HepG2 (cell line): ENCODE results near the gene PTCD1. TPM values are rescaled to one million over a fixed set of nuclear protein-coding genes. Genes with fewer than 3 reads are reported as not detected.

Experiments
- ARID2 ChIP-seq: sonication (generic); formaldehyde crosslinking; IDR thresholded peaks from 2 replicates; pipeline ENCODE4 v1.8.1; 2022; ENCODE audit warnings: mild to moderate bottlenecking, missing genetic modification reagents, borderline replicate concordance
- FOXK2 ChIP-seq: fragments of 450-650 bp; IDR thresholded peaks from 2 replicates; pipeline ENCODE4 v1.6.1; 2016
- JUN ChIP-seq: sonication (generic); formaldehyde crosslinking; IDR thresholded peaks from 2 replicates; pipeline ENCODE4 v1.4.0; 2020; ENCODE audit warnings: mild to moderate bottlenecking, missing genetic modification reagents
- KAT8 ChIP-seq: IDR thresholded peaks from 2 replicates; pipeline ENCODE4 v1.6.1; 2016; ENCODE audit warnings: missing genetic modification reagents, missing compliant biosample characterization
- KDM5A ChIP-seq: fragments of 200-600 bp; sonication (generic); IDR thresholded peaks from 2 replicates; pipeline ENCODE4 v1.7.0; 2018; ENCODE audit warnings: antibody characterized with exemption, mild to moderate bottlenecking, low read length, borderline replicate concordance
- MEF2D ChIP-seq: sonication (generic); formaldehyde crosslinking; IDR thresholded peaks from 2 replicates; pipeline ENCODE4 v1.5.1; 2020; ENCODE audit warnings: mild to moderate bottlenecking, missing genetic modification reagents
- NFE2 ChIP-seq: sonication (generic); formaldehyde crosslinking; IDR thresholded peaks from 2 replicates; pipeline ENCODE4 v1.4.0; 2020; ENCODE audit warnings: missing genetic modification reagents
- ZNF205 ChIP-seq: IDR thresholded peaks from 2 replicates; pipeline ENCODE4 v1.6.1; 2018; ENCODE audit warnings: missing biosample characterization, missing genetic modification reagents
- ZNF451 ChIP-seq: sonication (generic); formaldehyde crosslinking; IDR thresholded peaks from 2 replicates; pipeline ENCODE4 v1.5.0; 2020; ENCODE audit warnings: mild to moderate bottlenecking, missing genetic modification reagents
- polyA plus RNA-seq, 8 experiments: library from polyadenylated mRNA; depleted of rRNA in 3 of 8; stranded (reverse) in 7 of 8; unstranded in 1 of 8; fragments of >200 nt; fragmentation: Illumina TruSeq in 4 of 8; extraction: Trizol in 4 of 8; gene quantifications; 2 replicates each; pipeline versions ENCODE4 v1.2.1 to v1.2.3, GENCODE V29; 2011 to 2016; ENCODE audit warnings: low read depth in 4 of 8, missing spikeins in 1 of 8, mixed read lengths in 1 of 8; ENCODE audit not compliant: insufficient read depth in 1 of 8
- total RNA-seq, 5 experiments: library from RNA; depleted of rRNA; stranded (reverse); fragments of >200 nt; fragmentation: Illumina TruSeq; extraction: Trizol; gene quantifications; 2 replicates each; pipeline ENCODE4 v1.2.3, GENCODE V29; 2016; ENCODE audit warnings: low read depth in 1 of 5
- TF ChIP-seq, protein P1 (sequence below): sonication (generic); formaldehyde crosslinking; IDR thresholded peaks from 2 replicates; pipeline ENCODE4 v1.8.1; 2023; ENCODE audit warnings: missing genetic modification reagents, mild to moderate bottlenecking, borderline replicate concordance
- TF ChIP-seq, protein P2 (sequence below): sonication (generic); formaldehyde crosslinking; IDR thresholded peaks from 2 replicates; pipeline ENCODE4 v1.4.0; 2020; ENCODE audit warnings: missing genetic modification reagents
- TF ChIP-seq, protein P3 (sequence below): sonication (generic); formaldehyde crosslinking; IDR thresholded peaks from 2 replicates; pipeline ENCODE4 v1.5.1; 2020; ENCODE audit warnings: mild to moderate bottlenecking, missing genetic modification reagents, borderline replicate concordance
- TF ChIP-seq, protein P4 (sequence below): sonication (generic); formaldehyde crosslinking; IDR thresholded peaks from 2 replicates; pipeline ENCODE4 v1.4.0; 2020; ENCODE audit warnings: missing genetic modification reagents
- TF ChIP-seq, protein P5 (sequence below): sonication (generic); formaldehyde crosslinking; IDR thresholded peaks from 2 replicates; pipeline ENCODE4 v1.8.0; 2022; ENCODE audit warnings: mild to moderate bottlenecking, missing genetic modification reagents; ENCODE audit not compliant: insufficient replicate concordance

The PTCD1 gene
- total and polyA plus RNA-seq, 2 of the 13 experiments (the other 11 are each of a cell fraction or from before 2014, with no cell fraction given) = 3.0 to 8.4 TPM

DNA sequence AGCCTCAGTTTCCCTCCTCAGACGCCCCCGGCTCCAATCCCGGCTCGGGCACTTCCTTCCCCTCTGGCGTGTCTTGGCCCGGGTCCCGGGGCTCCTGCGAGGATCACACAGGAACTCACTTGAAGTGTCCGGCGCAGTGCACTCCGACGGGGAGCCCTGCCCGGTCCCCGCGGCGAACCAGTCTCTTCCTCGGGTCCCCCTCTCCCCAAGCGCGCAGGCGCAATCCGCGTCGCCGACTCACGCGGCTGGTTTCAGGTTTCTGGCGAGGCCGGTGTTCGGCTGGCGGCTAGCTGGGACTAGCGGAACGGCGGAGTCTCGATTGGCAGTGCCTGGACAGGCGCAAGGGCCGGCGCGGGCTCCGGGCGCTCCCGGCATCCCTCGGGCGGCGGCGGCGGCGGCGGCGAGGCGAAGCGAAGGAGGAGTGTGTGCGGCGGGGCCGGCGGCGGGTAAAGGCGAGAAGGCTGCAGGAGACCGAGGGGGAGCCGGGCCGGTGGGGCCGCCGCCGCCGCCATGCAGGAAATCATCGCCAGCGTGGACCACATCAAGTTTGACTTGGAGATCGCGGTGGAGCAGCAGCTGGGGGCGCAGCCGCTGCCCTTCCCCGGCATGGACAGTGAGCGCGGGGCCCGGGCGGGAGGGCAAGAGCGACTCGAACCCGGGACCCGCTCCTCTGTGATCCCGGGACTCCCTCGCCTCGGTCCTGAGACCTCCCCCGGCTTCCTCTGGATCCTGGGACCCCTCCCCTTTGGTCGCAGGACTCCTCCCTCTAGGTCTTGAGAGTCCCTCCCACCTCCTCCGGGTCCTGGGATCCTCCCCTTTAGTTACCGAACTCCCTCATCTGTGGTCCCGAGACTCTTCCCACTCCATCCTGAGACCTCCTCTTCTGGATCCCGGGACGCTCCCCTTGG is at the start of gene PTCD1, which contains the start of gene CPSF4 (continued):
- TF ChIP-seq KAT8 = peak; percentile 92
- no peak for TF ChIP-seq FOXK2
- TF ChIP-seq JUN (CRISPR knock-in tag) = peak; percentile 79; the same call in 1 of the 2 replicates
- TF ChIP-seq, protein P1, sequence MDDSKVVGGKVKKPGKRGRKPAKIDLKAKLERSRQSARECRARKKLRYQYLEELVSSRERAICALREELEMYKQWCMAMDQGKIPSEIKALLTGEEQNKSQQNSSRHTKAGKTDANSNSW (CRISPR knock-in tag) = no peak
- TF ChIP-seq ZNF205 (CRISPR knock-in tag) = 0 out of 2 replicates have a peak, but pooled peaks have one; percentile 15
- TF ChIP-seq, protein P2, sequence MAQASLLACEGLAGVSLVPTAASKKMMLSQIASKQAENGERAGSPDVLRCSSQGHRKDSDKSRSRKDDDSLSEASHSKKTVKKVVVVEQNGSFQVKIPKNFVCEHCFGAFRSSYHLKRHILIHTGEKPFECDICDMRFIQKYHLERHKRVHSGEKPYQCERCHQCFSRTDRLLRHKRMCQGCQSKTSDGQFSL (CRISPR knock-in tag) = no peak; the same call in none of the 2 replicates
- TF ChIP-seq, protein P3, sequence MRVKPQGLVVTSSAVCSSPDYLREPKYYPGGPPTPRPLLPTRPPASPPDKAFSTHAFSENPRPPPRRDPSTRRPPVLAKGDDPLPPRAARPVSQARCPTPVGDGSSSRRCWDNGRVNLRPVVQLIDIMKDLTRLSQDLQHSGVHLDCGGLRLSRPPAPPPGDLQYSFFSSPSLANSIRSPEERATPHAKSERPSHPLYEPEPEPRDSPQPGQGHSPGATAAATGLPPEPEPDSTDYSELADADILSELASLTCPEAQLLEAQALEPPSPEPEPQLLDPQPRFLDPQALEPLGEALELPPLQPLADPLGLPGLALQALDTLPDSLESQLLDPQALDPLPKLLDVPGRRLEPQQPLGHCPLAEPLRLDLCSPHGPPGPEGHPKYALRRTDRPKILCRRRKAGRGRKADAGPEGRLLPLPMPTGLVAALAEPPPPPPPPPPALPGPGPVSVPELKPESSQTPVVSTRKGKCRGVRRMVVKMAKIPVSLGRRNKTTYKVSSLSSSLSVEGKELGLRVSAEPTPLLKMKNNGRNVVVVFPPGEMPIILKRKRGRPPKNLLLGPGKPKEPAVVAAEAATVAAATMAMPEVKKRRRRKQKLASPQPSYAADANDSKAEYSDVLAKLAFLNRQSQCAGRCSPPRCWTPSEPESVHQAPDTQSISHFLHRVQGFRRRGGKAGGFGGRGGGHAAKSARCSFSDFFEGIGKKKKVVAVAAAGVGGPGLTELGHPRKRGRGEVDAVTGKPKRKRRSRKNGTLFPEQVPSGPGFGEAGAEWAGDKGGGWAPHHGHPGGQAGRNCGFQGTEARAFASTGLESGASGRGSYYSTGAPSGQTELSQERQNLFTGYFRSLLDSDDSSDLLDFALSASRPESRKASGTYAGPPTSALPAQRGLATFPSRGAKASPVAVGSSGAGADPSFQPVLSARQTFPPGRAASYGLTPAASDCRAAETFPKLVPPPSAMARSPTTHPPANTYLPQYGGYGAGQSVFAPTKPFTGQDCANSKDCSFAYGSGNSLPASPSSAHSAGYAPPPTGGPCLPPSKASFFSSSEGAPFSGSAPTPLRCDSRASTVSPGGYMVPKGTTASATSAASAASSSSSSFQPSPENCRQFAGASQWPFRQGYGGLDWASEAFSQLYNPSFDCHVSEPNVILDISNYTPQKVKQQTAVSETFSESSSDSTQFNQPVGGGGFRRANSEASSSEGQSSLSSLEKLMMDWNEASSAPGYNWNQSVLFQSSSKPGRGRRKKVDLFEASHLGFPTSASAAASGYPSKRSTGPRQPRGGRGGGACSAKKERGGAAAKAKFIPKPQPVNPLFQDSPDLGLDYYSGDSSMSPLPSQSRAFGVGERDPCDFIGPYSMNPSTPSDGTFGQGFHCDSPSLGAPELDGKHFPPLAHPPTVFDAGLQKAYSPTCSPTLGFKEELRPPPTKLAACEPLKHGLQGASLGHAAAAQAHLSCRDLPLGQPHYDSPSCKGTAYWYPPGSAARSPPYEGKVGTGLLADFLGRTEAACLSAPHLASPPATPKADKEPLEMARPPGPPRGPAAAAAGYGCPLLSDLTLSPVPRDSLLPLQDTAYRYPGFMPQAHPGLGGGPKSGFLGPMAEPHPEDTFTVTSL (CRISPR knock-in tag) = no peak
- peak; percentile 87 for TF ChIP-seq ZNF451 (CRISPR knock-in tag)
- TF ChIP-seq, protein P4, sequence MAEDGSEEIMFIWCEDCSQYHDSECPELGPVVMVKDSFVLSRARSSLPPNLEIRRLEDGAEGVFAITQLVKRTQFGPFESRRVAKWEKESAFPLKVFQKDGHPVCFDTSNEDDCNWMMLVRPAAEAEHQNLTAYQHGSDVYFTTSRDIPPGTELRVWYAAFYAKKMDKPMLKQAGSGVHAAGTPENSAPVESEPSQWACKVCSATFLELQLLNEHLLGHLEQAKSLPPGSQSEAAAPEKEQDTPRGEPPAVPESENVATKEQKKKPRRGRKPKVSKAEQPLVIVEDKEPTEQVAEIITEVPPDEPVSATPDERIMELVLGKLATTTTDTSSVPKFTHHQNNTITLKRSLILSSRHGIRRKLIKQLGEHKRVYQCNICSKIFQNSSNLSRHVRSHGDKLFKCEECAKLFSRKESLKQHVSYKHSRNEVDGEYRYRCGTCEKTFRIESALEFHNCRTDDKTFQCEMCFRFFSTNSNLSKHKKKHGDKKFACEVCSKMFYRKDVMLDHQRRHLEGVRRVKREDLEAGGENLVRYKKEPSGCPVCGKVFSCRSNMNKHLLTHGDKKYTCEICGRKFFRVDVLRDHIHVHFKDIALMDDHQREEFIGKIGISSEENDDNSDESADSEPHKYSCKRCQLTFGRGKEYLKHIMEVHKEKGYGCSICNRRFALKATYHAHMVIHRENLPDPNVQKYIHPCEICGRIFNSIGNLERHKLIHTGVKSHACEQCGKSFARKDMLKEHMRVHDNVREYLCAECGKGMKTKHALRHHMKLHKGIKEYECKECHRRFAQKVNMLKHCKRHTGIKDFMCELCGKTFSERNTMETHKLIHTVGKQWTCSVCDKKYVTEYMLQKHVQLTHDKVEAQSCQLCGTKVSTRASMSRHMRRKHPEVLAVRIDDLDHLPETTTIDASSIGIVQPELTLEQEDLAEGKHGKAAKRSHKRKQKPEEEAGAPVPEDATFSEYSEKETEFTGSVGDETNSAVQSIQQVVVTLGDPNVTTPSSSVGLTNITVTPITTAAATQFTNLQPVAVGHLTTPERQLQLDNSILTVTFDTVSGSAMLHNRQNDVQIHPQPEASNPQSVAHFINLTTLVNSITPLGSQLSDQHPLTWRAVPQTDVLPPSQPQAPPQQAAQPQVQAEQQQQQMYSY (CRISPR knock-in tag) = no peak
- TF ChIP-seq MEF2D (CRISPR knock-in tag) = peak; percentile 66; the same call in 1 of the 2 replicates
- TF ChIP-seq, protein P5, sequence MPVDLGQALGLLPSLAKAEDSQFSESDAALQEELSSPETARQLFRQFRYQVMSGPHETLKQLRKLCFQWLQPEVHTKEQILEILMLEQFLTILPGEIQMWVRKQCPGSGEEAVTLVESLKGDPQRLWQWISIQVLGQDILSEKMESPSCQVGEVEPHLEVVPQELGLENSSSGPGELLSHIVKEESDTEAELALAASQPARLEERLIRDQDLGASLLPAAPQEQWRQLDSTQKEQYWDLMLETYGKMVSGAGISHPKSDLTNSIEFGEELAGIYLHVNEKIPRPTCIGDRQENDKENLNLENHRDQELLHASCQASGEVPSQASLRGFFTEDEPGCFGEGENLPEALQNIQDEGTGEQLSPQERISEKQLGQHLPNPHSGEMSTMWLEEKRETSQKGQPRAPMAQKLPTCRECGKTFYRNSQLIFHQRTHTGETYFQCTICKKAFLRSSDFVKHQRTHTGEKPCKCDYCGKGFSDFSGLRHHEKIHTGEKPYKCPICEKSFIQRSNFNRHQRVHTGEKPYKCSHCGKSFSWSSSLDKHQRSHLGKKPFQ (CRISPR knock-in tag) = peak; percentile 37
- TF ChIP-seq NFE2 (CRISPR knock-in tag) = no peak
- TF ChIP-seq KDM5A = peak; percentile 80
- 0 out of 2 replicates have a peak, but pooled peaks have one; percentile 18 for TF ChIP-seq ARID2
